NCI-H345 treated with DMSO at 0.1 percent for 48 hours (cell line): ENCODE data around the gene ANO7.

Experiments
- DNase-seq: peaks from one replicate; lab custom pipeline; 2025; ENCODE audit not compliant: unreplicated experiment; lab: John Stamatoyannopoulos, UW

ANO7 gene

GRCh38 chr2:241226723-241227572 lies 38.5 kb downstream of the ANO7 start:
- DNase-seq: no peak

- DNase-seq: no peak
Measured at GRCh38 chr2:241227594-241227993, 39.1 kb downstream of the ANO7 start.

DNA sequence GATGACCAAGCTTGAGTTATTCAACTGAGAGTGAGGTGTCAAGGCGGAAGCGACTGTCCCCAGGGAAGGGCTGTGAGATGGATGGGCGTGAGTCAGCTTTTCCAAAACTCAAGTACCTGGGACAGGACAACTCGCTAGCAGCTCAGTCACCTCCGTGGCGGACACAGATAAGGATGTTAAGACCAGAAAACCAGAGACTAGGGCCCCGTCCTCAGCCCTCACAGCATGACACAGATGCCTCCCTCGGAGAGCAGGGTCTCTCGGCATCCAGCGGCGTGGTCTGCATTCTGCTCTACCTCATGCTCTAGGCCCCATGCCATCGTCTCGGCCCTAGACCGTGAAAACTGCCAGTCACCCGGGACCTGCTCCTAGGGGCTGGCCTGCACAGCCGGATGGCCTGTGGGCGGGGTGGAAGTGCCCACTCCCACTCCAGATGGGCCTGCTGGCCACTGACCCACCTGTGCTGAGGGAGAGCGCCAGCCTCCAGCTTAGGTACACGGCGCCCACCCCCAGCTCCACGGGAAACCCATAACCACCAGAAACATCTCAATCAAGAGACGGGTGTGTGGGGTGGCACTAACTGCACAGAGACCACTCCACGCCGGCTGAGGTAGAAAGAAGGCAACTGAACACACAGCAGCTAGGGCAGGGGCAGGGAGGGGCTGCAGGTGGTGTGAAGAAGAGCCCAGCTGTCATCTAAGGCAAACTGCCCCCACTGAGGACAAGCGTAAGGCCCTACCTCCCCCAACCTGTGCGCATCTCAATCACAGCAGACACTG lies 39.8 kb downstream of the ANO7 start:
- no peak for DNase-seq

GRCh38 chr2:241228860-241229516 lies 40.5 kb downstream of the ANO7 start:
- no peak for DNase-seq

DNA sequence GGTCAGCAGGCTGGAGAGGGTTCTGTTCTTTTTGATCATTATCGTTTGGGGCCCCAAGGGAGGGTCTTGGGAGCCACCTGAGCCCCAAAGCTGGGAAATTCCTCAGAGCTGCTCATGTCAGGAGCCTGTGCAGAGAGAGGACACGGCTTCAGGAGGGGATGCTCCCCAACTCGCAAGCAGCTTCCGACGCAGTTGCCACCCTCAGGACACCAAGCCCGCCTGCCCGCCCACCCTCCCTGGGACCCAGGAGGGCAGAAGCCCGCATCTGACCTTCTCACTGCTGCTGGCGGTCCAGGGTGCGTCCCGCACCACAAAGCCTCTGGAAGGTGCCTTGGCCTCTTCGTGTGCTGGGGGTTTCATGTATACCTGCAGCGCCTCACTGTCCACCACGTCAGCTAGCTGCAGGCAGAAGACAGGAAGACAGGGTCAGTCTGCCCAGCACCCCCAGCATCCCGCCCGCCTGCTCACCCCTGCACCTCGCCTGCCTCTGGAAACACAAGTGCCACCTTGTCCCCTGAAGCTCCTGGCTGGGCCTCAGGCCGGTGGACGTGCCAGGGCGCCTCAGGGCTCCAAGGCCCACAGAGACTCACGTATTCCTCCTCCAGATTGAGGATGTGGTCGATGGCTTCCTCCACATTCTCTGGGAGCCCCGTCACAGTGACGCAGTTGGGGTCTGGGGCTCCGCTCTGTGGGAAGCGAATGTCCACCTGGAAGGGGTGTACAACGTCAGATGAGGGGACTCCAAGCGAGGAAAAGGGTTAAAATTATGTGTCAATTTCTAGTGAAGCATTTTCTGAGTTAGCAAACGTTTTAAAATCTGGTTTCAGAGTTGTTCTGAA lies 41.3 kb downstream of the ANO7 start:
- DNase-seq: no peak

- no peak for DNase-seq
Measured at GRCh38 chr2:241230435-241230834, 42.0 kb downstream of the ANO7 start.

- DNase-seq: no peak
Measured at GRCh38 chr2:241232736-241233575, 44.5 kb downstream of the ANO7 start.

GRCh38 chr2:241234066-241234790 lies 45.8 kb downstream of the ANO7 start:
- no peak for DNase-seq

DNA sequence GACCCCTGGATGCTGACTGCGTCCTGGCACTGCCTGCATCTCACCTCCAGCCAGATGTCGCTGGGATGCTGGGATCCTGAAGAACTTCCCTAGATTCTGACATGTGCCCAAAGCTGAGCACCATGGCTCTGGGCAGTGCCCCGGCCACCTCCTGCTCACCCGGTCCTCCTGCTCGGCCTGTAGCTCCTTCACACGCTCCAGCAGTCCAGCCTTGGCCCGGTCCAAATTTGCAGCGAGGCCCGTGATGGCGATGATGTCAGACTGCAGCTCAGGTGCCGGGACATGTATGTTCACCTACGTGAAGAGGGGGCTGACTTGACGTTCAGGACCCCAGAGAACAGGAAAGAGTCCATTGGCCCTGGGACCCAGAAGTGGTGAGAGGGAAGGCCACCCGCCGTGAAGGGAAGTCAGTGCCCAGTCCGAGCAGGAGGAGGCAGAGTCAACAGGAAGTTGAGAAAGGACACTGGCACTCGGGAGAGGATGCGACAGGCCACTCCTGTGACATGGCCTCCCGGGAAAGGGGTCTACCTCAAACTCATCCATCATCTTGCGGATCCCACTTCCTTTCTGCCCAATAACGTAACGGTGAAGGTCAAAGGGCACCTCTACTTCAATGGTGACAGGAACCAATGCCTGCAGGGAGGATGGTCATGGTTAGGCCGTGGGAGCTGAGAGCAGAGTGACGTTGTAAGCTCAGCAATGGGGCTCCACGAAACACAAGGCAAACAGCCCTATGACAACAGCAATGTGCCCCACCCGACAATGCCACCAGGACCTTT lies 46.7 kb downstream of the ANO7 start:
- DNase-seq: no peak

GRCh38 chr2:241235859-241236593 lies 47.5 kb downstream of the ANO7 start:
- DNase-seq: no peak

GRCh38 chr2:241237047-241237446 lies 48.6 kb downstream of the ANO7 start:
- DNase-seq: no peak

- DNase-seq: peak; percentile 59
Measured at GRCh38 chr2:241237949-241238371, 49.5 kb downstream of the ANO7 start.

- DNase-seq: no peak
Measured at GRCh38 chr2:241238693-241239198, 50.3 kb downstream of the ANO7 start.

GRCh38 chr2:241239552-241240202 lies 51.2 kb downstream of the ANO7 start:
- DNase-seq: no peak

GRCh38 chr2:241240320-241241004 lies 52.0 kb downstream of the ANO7 start:
- DNase-seq: no peak

DNA sequence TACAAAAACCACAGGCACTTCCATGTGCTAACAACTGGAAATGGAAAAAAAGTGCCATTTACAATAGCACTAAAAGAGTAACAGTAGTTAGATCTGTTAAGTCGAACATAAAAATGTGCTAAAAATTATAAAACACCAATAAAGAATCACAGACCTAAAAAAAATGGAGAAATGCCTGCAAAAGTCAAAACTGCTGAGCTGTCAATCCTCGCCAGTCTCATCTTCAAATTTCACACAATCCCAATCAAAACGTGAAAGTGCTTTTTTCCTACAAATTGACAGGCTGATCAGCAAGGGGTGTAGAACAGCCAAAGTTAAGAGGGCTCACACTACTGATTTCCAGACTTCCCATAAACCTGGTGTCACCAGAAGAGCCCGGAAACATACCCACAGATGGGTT lies 53.2 kb downstream of the ANO7 start:
- DNase-seq: no peak

DNA sequence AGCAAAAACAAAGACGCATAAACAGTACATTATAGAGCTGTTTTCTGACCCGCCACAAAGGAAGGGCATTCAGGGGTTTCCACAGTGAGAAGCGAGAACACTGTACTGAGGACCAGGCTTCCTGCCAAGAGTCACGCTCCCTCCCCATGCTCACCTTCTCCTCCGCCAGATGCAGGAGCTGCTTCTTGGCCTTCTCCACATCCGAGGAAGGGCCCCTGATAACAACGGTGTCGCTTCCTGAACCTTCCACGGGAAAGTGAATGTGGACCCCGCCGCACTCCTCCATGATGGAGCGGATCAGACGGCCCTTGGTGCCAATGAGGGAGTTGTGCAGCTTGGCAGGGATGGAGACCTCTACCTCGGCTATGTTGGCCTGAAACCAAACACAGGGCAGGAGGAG lies 53.8 kb downstream of the ANO7 start:
- DNase-seq: no peak
